OCI-LY7 (cell line): ENCODE data around the gene DOCK7. TPM values are rescaled to one million over a fixed set of nuclear protein-coding genes. Genes with fewer than 3 reads are reported as not detected.
A peak's percentile ranks its signal among the peaks of the same experiment; 100 is the strongest.

Experiments used
- BruUV-seq: library from RNA; stranded (reverse); fragments of 400-500 nt; replicated peaks from 2 replicates; lab custom pipeline; 2021; lab: Mats Ljungman, UMichigan
- CTCF ChIA-PET: fragments of 300-600 bp; sonication (Branson Sonifier 250); formaldehyde crosslinking; loops from one replicate; lab custom pipeline; 2022; ENCODE audit warnings: antibody characterized with exemption; ENCODE audit not compliant: unreplicated experiment; lab: Charles Lee
- POLR2A ChIA-PET: fragments of 300-600 bp; sonication (Branson Sonifier 250); formaldehyde crosslinking; loops from one replicate; lab custom pipeline; 2022; ENCODE audit warnings: antibody characterized with exemption; lab: Charles Lee
- DNase-seq: peaks from one replicate; pipeline ENCODE4 v3.0.0-alpha.2; 2015; ENCODE audit warnings: low spot score
- H2AFZ ChIP-seq: fragments of 200-600 bp; sonication (generic), shearing (Covaris generic); 2 replicates; pipeline ENCODE4 v1.6.1; 2014; ENCODE audit warnings: mild to moderate bottlenecking, antibody characterized with exemption, low read length, moderate library complexity
- H3K27ac ChIP-seq: fragments of 200-600 bp; sonication (generic); 2 replicates; pipeline ENCODE4 v1.5.1; 2014; ENCODE audit warnings: mixed run types, low read depth, mild to moderate bottlenecking, moderate library complexity, low read length, inconsistent platforms; ENCODE audit not compliant: poor library complexity, severe bottlenecking
- H3K36me3 ChIP-seq: fragments of 200-600 bp; sonication (generic); 2 replicates; pipeline ENCODE4 v1.6.1; 2014; ENCODE audit warnings: mild to moderate bottlenecking, antibody characterized with exemption, low read length, moderate library complexity, mixed read lengths; ENCODE audit not compliant: insufficient read depth
- H3K4me1 ChIP-seq: fragments of 200-600 bp; sonication (generic); 2 replicates; pipeline ENCODE4 v1.5.1; 2014; ENCODE audit warnings: mild to moderate bottlenecking, low read length; ENCODE audit not compliant: insufficient read depth, poor library complexity, severe bottlenecking
- H3K4me2 ChIP-seq: fragments of 200-600 bp; sonication (generic); 2 replicates; pipeline ENCODE4 v1.6.1; 2014; ENCODE audit warnings: mild to moderate bottlenecking, low read length
- H3K4me3 ChIP-seq: fragments of 200-600 bp; sonication (generic); 2 replicates; pipeline ENCODE4 v1.5.1; 2014; ENCODE audit warnings: mild to moderate bottlenecking, low read depth, low read length; ENCODE audit not compliant: poor library complexity, severe bottlenecking
- H3K79me2 ChIP-seq: fragments of 200-600 bp; sonication (generic); 2 replicates; pipeline ENCODE4 v1.6.1; 2016; ENCODE audit warnings: low read depth, mild to moderate bottlenecking, low read length, moderate library complexity, mixed read lengths; ENCODE audit not compliant: insufficient read depth
- H3K9me2 ChIP-seq: fragments of 200-600 bp; sonication (generic); 2 replicates; pipeline ENCODE4 v1.6.1; 2016; ENCODE audit warnings: mild to moderate bottlenecking, low read length, mixed read lengths; ENCODE audit not compliant: insufficient read depth
- H3K9me3 ChIP-seq: fragments of 200-600 bp; sonication (generic); 2 replicates; pipeline ENCODE4 v1.6.1; 2014; ENCODE audit warnings: mild to moderate bottlenecking, mixed run types, low read length, mixed read lengths
- H4K20me1 ChIP-seq: fragments of 200-600 bp; sonication (generic); 2 replicates; pipeline ENCODE4 v1.6.1; 2014; ENCODE audit warnings: mild to moderate bottlenecking, antibody characterized with exemption, low read length, moderate library complexity, mixed read lengths; ENCODE audit not compliant: insufficient read depth
- EZH2phosphoT487 ChIP-seq: fragments of 200-600 bp; sonication (generic); IDR thresholded peaks from 2 replicates; pipeline ENCODE4 v1.6.1; 2018; ENCODE audit warnings: low read depth, borderline replicate concordance, mild to moderate bottlenecking, mixed run types, antibody characterized with exemption, low read length, moderate library complexity, mixed read lengths
- intact Hi-C: fragments of 100-400 bp; cut with micrococcal nuclease; formaldehyde crosslinking; loops from one replicate; pipeline ENCODE4 v1.10.0; 2022; ENCODE audit not compliant: unreplicated experiment
- total RNA-seq, 2 experiments: library from RNA; depleted of rRNA in 1 of 2; stranded (reverse); fragments of >200 nt in 1 of 2; shearing (Covaris generic) in 1 of 2; gene quantifications; 2 replicates each; pipeline ENCODE4 v1.2.3, GENCODE V29; 2014 to 2022
- TF ChIP-seq, protein P1 (sequence below): fragments of 200-600 bp; sonication (generic); conservative IDR thresholded peaks from 2 replicates; pipeline ENCODE4 v1.5.1; 2014; ENCODE audit warnings: mild to moderate bottlenecking, antibody characterized with exemption, low read length, moderate library complexity, mixed read lengths

The DOCK7 gene
- total RNA-seq, 2 experiments from 2014 or later = 19.5 to 20.3 TPM

- peaks cover 15% of the 10 kb centered on the region for H3K4me1 ChIP-seq
- H3K27ac ChIP-seq = no peak overlapping the region
- TF ChIP-seq, protein P1, sequence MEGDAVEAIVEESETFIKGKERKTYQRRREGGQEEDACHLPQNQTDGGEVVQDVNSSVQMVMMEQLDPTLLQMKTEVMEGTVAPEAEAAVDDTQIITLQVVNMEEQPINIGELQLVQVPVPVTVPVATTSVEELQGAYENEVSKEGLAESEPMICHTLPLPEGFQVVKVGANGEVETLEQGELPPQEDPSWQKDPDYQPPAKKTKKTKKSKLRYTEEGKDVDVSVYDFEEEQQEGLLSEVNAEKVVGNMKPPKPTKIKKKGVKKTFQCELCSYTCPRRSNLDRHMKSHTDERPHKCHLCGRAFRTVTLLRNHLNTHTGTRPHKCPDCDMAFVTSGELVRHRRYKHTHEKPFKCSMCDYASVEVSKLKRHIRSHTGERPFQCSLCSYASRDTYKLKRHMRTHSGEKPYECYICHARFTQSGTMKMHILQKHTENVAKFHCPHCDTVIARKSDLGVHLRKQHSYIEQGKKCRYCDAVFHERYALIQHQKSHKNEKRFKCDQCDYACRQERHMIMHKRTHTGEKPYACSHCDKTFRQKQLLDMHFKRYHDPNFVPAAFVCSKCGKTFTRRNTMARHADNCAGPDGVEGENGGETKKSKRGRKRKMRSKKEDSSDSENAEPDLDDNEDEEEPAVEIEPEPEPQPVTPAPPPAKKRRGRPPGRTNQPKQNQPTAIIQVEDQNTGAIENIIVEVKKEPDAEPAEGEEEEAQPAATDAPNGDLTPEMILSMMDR = no peak
- no peak for TF ChIP-seq EZH2phosphoT487
- no peak overlapping the region for H2AFZ ChIP-seq
- H3K79me2 ChIP-seq = no peaks in the 10 kb centered on the region
- H3K9me3 ChIP-seq = no peaks in the 10 kb centered on the region
- CTCF ChIA-PET = no interaction called here
- no peak overlapping the region for H3K4me2 ChIP-seq
- H3K4me3 ChIP-seq = no peak overlapping the region
- no peaks in the 10 kb centered on the region for H3K36me3 ChIP-seq
- DNase-seq = no peak
- intact Hi-C loops = loop anchor here (5.0 to 10.0 kb wide), 2 partner anchors 252 to 1605 kb away; partner anchors contain the start of genes NFIA and USP1
- BruUV-seq = no TSS peak
- POLR2A ChIA-PET = interaction anchor here (0.7 kb wide), 1 partner anchor 9 kb away, joined by 3 read pairs; no protein-coding TSS in a partner anchor
- H3K9me2 ChIP-seq = no peaks in the 10 kb centered on the region
- H4K20me1 ChIP-seq = peaks cover 5% of the 10 kb centered on the region; the same call in 1 of the 2 replicates
These were observed 1.3 kb upstream of the DOCK7 start for GRCh38 chr1:62689524-62689923.

DNA sequence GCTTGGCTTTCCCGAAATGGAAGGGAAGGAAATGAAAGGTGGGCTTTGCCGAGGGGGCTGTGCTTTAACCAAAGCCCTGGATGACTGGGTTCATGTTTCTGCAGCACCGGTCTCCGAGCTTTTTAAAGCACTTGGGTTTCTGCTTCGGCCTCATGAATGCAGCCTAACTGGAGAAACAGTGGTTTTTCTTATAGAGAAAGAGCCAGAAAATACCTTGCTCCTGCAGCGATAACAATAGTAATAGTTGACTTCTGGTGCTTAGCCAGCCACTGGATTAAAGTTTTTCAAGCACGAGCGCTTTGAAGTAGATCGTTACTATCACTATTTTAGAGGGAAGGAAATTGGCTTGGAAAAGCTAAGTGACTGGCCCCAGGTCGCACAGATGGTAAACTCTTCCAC, 500 bp upstream of the DOCK7 start:
- peaks cover 8% of the 10 kb centered on the region; the same call in 1 of the 2 replicates for H4K20me1 ChIP-seq
- H3K4me2 ChIP-seq = peak overlapping the region; percentile 79
- peaks cover 15% of the 10 kb centered on the region for H3K4me1 ChIP-seq
- DNase-seq = no peak
- H3K79me2 ChIP-seq = no peaks in the 10 kb centered on the region
- H3K4me3 ChIP-seq = peak overlapping the region; percentile 72
- H2AFZ ChIP-seq = peak overlapping the region; percentile 96
- intact Hi-C loops = loop anchor here (5.0 to 10.0 kb wide), 2 partner anchors 251 to 1604 kb away; partner anchors contain the start of genes NFIA and USP1
- no peak overlapping the region for H3K27ac ChIP-seq
- H3K9me3 ChIP-seq = no peaks in the 10 kb centered on the region
- no TSS peak for BruUV-seq
- no peaks in the 10 kb centered on the region for H3K36me3 ChIP-seq
- CTCF ChIA-PET = no interaction called here
- H3K9me2 ChIP-seq = no peaks in the 10 kb centered on the region
- POLR2A ChIA-PET = interaction anchor here (0.6 to 0.7 kb wide), 2 partner anchors 29 to 74 kb away, joined by 3 read pairs; no protein-coding TSS in a partner anchor
- TF ChIP-seq EZH2phosphoT487 = no peak
- TF ChIP-seq, protein P1 = no peak

DNA sequence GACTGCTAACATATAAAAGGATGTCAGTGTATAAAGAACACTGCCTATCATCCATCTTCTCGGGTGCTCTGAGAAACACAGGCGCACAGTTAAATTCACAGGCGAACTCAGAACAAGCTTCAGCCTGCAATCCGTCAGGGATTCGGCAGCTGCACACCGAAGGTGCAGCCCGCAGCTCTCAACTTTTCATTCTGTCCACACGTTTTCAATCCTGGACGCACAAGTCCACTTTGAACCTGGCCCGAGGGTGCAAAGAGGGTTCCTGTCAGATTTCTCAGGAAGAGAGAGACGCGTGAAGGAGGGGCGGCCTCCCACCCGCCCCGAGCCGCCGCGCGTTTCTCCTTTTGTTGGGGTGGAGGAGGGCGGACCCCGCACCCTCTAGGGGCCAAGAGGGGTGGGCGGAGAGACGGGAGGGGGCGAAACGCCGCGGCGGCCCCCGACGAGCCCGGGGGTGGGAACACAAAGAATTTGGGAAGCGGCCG, 724 bp downstream of the DOCK7 start:
- Histone ChIP-seq H2AFZ (peak overlapping the region; percentile 96), H3K79me2 (no peaks in the 10 kb centered on the region), H3K4me1 (peaks cover 15% of the 10 kb centered on the region), H4K20me1 (peaks cover 8% of the 10 kb centered on the region; the same call in 1 of the 2 replicates), H3K4me3 (peak overlapping the region; percentile 72), H3K9me2 (no peaks in the 10 kb centered on the region), H3K27ac (peak overlapping the region; percentile 2), H3K9me3 (no peaks in the 10 kb centered on the region), H3K4me2 (peak overlapping the region; percentile 79), H3K36me3 (no peaks in the 10 kb centered on the region)
- no TSS peak for BruUV-seq
- ChIA-PET POLR2A (no interaction called here), CTCF (no interaction called here)
- TF ChIP-seq EZH2phosphoT487 = no peak
- TF ChIP-seq, protein P1 = peak; percentile 17; the same call in 1 of the 2 replicates
- peak; percentile 55 for DNase-seq
- intact Hi-C loops = loop anchor here (5.0 to 10.0 kb wide), 2 partner anchors 250 to 1603 kb away; partner anchors contain the start of genes NFIA and USP1
